Skeletal muscle satellite cell (primary cell): Measurements from ENCODE around the gene GBX1.

Experiments
- H3K27me3 ChIP-seq: 2 replicates; pipeline ENCODE4 v1.7.0; 2013; ENCODE audit warnings: low read length; ENCODE audit not compliant: control insufficient read depth, insufficient read depth
- H3K36me3 ChIP-seq: 2 replicates; pipeline ENCODE4 v1.7.0; 2013; ENCODE audit warnings: mild to moderate bottlenecking, control low read depth, low read length; ENCODE audit not compliant: insufficient read depth
- H3K4me1 ChIP-seq: 2 replicates; pipeline ENCODE4 v1.7.0; 2013; ENCODE audit warnings: low read length; ENCODE audit not compliant: control insufficient read depth, insufficient read depth
- H3K4me2 ChIP-seq: 2 replicates; pipeline ENCODE4 v1.7.0; 2013; ENCODE audit warnings: mild to moderate bottlenecking, low read length
- H3K4me3 ChIP-seq: 2 replicates; pipeline ENCODE4 v1.7.0; 2013; ENCODE audit warnings: low read length
- H3K9ac ChIP-seq: 2 replicates; pipeline ENCODE4 v1.7.0; 2013; ENCODE audit warnings: mild to moderate bottlenecking, low read depth, low read length, moderate library complexity
- H3K9me3 ChIP-seq: replicated peaks from 2 replicates; pipeline ENCODE4 v1.7.0; 2013; ENCODE audit warnings: mild to moderate bottlenecking, control low read depth, low read length

Gene GBX1

DNA sequence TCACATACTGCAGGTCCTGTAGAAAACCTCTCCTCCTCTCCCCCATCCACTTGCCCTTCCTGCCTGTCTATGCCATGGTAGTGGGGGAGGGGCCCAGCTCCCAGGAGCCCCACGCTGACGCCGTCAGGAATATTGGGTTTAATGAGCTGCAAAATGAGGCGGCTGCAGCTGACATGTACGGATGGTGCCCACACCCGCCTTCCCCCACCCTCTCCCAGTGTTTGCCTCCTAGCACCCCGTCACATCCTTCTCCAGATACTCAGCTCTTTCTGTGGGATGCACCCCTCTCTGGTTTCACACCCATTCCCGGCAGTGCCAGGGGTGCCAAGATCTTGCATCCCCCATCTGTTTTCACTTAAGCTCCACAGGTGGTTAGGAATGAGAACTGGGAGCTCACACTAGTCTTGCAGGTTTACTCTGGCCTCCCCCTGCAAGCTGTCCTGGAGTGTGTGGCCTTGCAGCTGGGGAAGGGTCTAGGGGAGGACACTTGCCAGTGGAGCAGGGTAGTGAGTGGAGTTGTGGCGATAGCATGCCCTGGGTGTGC is 26.1 kb downstream of the GBX1 start:
- no peaks in the 10 kb centered on the region for H3K9me3 ChIP-seq
- H3K4me3 ChIP-seq: no peak overlapping the region
- peaks cover 55% of the 10 kb centered on the region for H3K36me3 ChIP-seq
- no peak overlapping the region for H3K4me2 ChIP-seq
- no peaks in the 10 kb centered on the region for H3K27me3 ChIP-seq
- no peak overlapping the region for H3K9ac ChIP-seq
- peaks cover 6% of the 10 kb centered on the region for H3K4me1 ChIP-seq

DNA sequence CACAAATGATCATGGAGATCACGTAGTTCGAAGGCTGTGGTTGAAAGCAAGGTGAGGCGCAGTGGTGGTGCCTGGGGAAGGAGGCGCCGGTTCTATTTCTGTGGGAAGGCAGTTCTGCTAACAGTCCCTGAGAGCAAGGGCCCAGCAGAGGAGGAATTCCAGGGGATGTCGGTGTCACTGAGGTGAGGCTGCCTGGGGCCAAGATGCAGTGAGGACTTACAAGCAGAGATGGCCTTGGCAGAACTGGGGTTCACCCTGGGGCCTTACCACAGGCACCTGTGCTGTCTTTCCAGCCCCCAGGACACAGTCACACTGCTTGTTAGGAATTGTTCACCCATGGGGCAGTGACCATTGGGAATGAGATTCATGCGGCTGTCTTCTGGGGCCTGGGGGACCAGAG is 26.7 kb downstream of the GBX1 start:
- H3K4me3 ChIP-seq: no peak overlapping the region
- no peak overlapping the region for H3K9ac ChIP-seq

DNA sequence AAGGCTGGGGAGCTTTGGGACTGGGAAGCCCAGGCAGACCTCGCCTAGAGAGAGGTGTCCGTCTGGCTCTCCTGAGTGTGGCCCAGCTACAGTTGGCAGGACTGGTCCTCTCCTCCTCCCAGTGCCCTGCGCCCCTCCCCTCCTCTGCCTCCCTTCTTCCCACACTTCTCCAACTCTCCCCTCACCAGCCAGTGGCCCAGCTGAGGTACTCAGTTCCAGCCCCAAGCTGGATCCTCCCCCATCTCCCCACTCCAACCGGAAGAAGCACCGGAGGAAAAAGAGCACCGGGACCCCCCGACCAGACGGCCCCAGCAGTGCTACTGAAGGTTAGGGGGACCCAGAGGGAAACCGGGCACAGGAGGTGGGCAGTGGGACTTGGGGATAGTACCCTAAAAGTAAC is 27.7 kb downstream of the GBX1 start:
- H3K27me3 ChIP-seq: no peaks in the 10 kb centered on the region
- no peaks in the 10 kb centered on the region for H3K9me3 ChIP-seq
- no peak overlapping the region for H3K9ac ChIP-seq
- no peak overlapping the region for H3K4me3 ChIP-seq
- peaks cover 6% of the 10 kb centered on the region for H3K4me1 ChIP-seq
- peaks cover 68% of the 10 kb centered on the region for H3K36me3 ChIP-seq
- H3K4me2 ChIP-seq: no peak overlapping the region

More for the DNA sequence above, 26.7 kb downstream of the GBX1 start:
- no peaks in the 10 kb centered on the region for H3K9me3 ChIP-seq
- H3K36me3 ChIP-seq: peaks cover 61% of the 10 kb centered on the region
- no peaks in the 10 kb centered on the region for H3K27me3 ChIP-seq
- H3K4me1 ChIP-seq: peaks cover 6% of the 10 kb centered on the region
- no peak overlapping the region for H3K4me2 ChIP-seq

DNA sequence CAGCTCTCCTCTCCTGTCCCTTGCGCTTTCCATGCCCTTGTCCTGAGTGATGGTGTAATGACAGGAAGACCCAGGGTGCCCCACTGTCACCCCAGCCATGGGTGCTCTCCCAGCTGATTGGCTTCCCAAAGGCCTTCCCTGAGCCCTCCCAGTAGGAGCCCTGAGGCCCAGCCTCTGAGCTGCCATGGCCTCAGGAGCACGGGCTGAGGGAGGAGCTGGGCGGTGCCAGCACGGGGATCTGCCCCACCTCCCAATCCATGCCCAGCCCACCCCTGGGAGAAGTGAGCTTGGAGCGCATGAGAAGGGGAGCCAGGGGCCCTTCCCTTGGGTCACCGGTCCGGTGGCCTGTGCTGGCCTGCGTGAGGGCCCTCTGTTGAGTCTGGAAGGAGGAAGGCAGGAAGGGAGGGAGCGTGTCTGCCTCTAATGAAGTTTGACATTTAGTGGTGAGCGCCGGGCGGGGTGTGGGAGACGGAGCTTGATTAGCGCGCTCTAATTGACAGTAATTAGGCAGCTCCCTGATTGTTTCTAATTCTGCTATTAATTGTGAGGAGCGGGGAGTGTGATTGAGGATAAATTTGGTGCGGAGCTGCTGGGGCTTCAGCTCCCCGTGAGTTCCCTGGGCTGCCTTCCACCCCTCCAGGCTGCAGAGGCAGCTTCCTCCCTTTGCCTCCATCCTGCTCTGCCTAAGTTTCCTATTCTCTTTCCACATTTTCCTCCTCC is 28.3 kb downstream of the GBX1 start:
- Histone ChIP-seq H3K36me3 (peaks cover 70% of the 10 kb centered on the region), H3K9me3 (no peaks in the 10 kb centered on the region), H3K27me3 (no peaks in the 10 kb centered on the region), H3K9ac (no peak overlapping the region), H3K4me3 (no peak overlapping the region), H3K4me2 (no peak overlapping the region), H3K4me1 (peaks cover 6% of the 10 kb centered on the region)

DNA sequence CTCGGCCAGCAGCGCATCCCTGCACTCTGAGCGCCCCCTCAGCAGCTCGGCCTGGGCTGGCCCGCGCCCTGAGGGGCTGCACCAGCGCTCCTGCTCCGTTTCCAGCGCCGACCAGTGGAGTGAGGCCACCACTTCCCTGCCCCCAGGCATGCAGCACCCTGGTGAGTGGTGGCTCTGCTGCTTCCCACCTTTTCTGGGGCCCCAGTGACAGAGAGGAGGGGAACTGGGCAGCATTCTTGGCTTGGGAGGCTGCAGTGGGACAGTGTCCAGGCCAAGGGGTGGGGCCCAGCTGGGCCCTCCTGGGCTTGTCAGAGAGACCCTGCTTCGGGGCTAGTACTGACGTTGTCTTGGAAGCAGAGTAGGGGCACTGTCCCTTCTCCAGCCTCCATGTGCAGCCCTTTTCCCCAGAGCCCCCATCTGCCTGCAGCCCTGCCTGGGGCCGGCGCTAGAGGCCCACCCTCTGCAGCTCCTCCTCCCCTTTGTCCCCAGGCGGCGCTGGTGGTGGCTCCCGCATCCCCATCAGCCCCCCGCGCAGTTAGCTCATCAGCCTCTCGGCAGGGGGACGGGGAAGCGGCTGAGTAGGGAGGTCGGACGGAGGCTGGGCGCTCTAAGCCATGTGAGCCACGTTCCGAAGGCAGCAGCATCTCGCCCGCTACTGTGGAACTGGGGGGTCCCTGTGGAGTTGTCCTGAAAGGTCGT is 29.2 kb downstream of the GBX1 start:
- Histone ChIP-seq H3K9ac (no peak overlapping the region), H3K4me3 (no peak overlapping the region), H3K4me1 (peaks cover 4% of the 10 kb centered on the region), H3K4me2 (no peak overlapping the region), H3K9me3 (no peaks in the 10 kb centered on the region), H3K27me3 (no peaks in the 10 kb centered on the region), H3K36me3 (peaks cover 69% of the 10 kb centered on the region)

DNA sequence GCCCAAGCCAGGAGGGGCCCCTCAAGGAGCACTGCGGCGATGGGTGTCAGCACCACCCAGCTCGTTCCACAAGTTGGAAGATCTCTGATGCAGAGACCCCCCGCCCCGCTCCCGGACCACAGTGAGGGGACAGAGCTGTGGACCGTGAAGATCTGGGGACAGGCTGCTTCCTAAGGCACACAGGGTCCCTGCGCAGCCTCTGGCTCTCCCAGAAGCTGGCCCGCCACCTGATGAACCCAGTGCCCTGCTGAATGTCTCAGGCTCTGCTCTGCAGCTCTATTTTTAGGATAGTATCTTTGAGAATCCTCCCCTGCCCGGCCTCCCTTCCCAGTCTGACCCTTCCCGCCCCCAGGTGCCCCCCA is 29.7 kb downstream of the GBX1 start:
- no peaks in the 10 kb centered on the region for H3K27me3 ChIP-seq
- no peaks in the 10 kb centered on the region for H3K9me3 ChIP-seq
- H3K4me1 ChIP-seq: no peaks in the 10 kb centered on the region
- H3K9ac ChIP-seq: no peak overlapping the region
- no peak overlapping the region for H3K4me3 ChIP-seq
- no peak overlapping the region for H3K4me2 ChIP-seq
- H3K36me3 ChIP-seq: peaks cover 65% of the 10 kb centered on the region

DNA sequence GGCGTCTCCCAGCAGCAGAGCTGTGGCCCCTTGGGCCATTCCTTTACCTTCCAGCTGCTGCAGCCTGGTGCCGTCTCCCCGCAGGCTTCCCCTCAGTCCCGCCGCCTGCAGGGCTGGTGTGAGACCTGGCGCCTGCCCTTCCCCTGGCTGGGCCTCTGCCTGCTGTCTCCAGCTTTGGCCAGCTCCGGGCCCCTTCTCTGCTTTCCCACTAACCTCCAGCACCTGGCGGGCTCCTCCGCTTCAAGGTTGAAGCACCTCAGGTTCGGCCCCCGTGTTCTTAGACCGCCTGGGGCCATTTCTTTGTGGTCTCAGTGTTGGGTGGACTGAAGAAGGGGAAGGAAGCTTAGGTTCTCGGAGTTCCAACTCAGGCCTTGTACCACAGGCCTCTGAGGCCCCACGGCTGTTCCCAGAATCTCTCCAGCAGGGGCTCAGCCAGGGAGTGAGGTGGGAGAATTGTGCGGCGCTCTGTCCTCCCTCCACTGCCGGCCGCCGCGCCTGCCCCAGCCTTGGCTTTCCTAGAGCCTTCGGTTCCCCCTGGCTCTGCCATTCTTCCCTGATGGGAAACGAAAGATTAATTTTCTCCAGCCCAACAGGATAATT is 30.3 kb downstream of the GBX1 start:
- Histone ChIP-seq H3K27me3 (no peaks in the 10 kb centered on the region), H3K9ac (no peak overlapping the region), H3K4me2 (no peak overlapping the region), H3K4me1 (no peaks in the 10 kb centered on the region), H3K4me3 (no peak overlapping the region), H3K36me3 (peaks cover 63% of the 10 kb centered on the region), H3K9me3 (no peaks in the 10 kb centered on the region)

DNA sequence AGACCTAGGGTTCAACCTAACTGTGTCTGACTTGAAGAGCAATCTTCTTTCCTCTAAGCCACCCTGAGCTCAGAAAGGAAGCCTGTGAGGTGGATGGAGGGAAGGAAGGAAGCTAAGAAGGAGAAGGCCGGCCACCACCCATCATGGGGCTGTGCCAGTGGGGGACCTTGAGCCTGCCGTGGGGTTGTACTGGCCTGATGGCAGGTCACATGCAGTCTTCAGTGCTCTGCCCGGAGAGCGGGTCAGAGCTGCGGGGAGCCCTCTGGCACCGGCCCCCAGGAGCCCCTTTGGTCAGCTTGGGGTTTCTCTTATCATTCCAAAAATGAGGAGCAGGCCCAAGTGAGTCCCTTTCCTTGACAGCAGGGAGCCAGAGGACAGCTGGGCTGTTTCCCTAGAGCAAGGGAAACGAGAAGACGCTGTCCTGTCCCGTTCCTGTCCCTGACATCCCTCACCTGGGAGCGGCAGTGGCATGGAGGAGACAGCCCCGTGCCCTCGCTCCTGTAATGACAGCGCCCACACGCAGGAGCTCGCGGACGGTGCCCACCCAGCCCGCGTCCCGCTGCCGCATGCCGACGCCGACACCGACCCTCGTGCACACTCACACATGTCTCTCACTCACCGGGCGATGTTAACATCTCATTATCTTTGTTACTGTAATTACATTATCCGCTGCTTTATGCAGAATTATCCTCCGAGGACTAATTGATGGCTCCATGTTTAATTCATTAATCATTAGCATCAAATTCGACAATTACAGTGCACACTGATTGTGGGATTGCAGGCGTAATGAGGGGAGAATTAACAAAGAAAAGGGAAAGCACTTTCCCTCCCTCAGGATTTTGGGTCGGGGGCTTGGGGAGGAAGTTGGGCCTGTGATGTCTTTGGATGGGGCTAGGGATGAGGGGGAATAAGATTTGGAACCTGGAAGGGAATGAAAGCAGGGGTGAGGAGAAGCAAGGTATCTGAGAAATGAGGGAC is 31.3 kb downstream of the GBX1 start:
- H3K36me3 ChIP-seq: peaks cover 60% of the 10 kb centered on the region
- H3K9ac ChIP-seq: no peak overlapping the region
- no peak overlapping the region for H3K4me3 ChIP-seq
- peaks cover 5% of the 10 kb centered on the region for H3K4me1 ChIP-seq
- no peaks in the 10 kb centered on the region for H3K9me3 ChIP-seq
- H3K27me3 ChIP-seq: no peaks in the 10 kb centered on the region
- no peak overlapping the region for H3K4me2 ChIP-seq

DNA sequence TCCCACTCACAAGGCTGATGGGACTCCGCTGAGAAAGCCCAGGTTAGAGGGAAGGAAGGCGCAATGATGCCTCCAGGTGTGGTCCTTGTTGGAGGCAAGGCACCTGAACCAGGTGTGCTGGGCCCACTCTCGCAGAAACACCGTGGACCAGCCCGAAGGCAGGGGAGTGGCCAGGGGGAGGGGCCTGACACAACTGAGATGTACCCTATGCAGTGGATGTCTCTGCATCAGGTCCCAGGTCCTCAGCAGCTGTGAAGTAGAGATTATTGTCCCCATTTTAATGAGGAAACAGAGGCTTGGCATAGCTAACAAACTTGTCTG is 32.0 kb downstream of the GBX1 start:
- peaks cover 6% of the 10 kb centered on the region for H3K4me1 ChIP-seq
- peaks cover 60% of the 10 kb centered on the region for H3K36me3 ChIP-seq
- H3K27me3 ChIP-seq: no peaks in the 10 kb centered on the region
- no peak overlapping the region for H3K4me2 ChIP-seq
- H3K9me3 ChIP-seq: no peaks in the 10 kb centered on the region
- H3K9ac ChIP-seq: no peak overlapping the region
- no peak overlapping the region for H3K4me3 ChIP-seq

DNA sequence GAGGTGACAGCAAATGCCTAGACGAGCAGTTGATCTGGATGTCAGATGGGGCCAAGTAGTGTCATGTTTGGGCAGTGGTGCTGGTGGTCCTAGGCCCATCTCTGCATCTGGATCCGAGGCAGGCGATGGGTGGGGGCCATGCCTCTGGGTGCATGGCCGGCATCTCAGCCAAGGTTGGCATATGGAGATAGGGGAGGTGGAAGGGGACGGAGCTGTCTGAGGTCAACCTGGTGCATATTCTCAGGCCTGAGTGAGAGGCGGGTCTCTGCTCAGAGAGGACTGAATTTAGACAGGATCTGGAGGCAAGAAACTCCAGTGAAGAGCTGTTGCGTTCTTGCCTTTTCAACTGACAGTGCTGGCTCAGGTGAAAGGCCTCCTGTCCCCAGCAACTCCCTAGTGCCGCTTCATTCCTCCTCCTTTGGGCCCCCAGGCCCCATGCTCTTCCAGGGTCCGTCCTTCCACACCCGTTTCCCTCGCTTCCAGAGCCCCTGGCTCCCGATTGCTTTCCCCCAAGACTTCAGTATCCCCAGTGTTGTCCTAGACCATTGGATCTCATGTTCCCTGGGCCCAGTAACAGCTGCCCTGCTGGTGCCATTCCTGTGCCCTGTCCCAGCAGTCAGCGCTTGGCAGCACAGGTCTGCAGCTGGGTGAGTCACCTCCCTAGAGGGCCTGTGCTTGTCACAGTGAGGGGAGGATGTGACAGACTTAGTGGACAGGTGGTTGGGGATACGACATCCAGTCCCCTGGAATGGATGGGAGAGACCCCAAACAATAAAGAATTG is 32.6 kb downstream of the GBX1 start:
- Histone ChIP-seq H3K4me3 (no peak overlapping the region), H3K4me1 (peaks cover 6% of the 10 kb centered on the region), H3K9ac (no peak overlapping the region), H3K27me3 (no peaks in the 10 kb centered on the region), H3K9me3 (no peaks in the 10 kb centered on the region), H3K36me3 (peaks cover 63% of the 10 kb centered on the region), H3K4me2 (no peak overlapping the region)
